DMS53 (cell line): ENCODE data around the gene DOCK2.
"Not testable (repeated sequence)": the region's sequence is repeated elsewhere in the genome, so short reads cannot be mapped to it uniquely, and the experiment has no call there.

Source experiments
- DNase-seq: peaks from one replicate; lab custom pipeline; 2025; lab: John Stamatoyannopoulos, UW

The DOCK2 gene

GRCh38 chr5:169637085-169637548, at the start of gene DOCK2:
Gene DOCK2 (plus strand): TSS chr5:169637275. CDS start chr5:169637327, 52 bp downstream.
- no peak for DNase-seq

DNA sequence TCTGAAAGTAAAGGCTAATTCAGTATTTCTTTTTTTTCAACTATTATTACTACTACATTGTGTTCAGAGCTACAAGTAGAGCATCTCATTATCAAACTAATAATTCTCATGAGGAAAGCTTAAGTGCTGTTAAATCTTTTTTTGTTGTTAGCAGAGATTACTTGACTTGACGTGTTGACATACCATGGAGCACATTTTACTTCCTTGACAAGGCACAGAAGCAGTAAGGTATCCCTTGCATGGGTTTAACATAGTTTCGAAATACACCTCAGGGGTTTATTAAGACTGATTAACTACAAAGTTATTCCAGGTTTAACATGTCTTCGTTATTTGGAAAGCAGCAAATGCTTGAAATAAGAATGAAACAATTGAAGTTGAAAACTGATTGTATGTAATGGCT, 46.5 kb upstream of the DOCK2 start:
- no peak for DNase-seq

DNA sequence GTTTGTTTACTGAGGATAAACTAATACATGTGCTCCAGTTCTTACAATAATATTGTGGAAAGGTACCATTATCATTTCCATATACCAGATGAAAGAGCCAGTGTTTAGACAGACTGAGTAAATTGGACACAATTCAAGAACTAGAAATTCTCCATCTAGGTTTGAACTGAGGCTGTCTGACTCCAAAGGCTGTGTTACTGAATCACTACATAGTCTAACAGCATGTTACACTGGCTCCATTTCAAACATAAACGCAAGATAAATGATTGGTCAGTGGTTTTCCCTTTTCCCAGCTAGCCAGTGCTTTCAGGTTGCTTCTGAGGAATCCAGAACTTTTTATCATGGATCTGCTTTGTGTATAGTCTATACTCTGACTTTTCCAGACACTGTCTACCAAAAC, 45.4 kb upstream of the DOCK2 start:
- DNase-seq: no peak

DNA sequence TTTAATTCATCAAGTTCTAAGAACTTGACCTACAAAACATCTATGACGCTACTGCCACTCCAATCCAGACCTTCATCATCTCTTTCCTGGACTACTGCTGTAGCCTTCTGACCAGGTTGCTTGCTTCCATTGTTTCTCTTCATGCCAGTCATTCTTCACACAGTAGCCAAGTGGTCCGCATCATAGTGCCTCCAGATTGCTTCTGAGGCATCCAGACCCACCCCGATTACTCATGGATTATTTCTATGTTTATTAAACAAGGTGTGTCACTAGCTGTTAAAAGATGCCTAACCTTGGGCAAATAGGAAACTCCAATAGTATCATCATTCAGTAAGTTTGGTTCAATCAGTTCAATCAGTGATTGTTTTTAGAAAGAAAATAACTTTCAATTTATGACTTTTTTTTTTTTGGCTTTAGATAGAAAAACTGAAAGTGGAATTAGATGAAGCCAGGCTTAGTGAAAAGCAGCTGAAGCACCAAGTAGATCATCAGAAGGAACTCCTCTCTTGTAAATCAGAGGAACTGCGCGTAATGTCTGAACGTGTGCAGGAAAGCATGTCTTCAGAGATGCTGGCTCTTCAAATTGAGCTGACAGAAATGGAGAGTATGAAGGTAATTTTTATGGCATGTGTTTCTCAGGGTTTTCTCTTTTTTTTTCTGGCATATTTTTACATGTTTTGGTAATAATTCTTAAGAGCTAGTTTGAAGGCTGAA, 44.0 kb upstream of the DOCK2 start:
- no peak for DNase-seq

DNA sequence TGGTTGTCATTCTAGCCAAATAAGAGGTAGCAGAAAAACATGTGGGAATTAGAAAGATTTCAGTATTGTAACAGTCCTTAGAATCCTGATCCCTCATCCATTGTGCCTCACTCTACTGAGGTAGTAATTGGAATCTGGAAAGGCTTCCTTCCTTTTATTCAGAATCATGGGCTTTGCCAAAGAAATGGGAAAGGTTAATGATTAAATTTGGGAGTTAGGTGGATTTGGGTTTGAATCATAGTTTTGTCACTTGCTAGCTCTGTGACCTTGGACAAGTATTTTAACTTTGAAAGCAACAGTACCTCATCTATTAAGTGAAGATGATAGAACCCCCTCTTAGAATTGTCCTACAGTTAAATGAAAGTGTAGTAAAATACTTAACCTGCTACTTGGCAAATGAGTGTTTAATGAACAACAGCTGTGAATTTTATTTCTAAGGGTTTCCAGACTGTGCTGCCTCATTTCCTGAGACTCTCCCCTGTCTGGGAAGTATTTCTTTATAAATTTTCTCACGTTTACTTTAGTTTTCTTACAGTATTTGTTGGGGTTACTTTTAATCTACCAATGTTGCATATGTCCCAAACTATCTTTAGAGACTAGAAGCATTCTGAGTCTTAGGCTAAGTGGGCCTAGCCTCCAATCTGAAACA, 41.8 kb upstream of the DOCK2 start:
- DNase-seq: no peak

GRCh38 chr5:169599451-169599850, 37.6 kb upstream of the DOCK2 start:
- no peak for DNase-seq

DNA sequence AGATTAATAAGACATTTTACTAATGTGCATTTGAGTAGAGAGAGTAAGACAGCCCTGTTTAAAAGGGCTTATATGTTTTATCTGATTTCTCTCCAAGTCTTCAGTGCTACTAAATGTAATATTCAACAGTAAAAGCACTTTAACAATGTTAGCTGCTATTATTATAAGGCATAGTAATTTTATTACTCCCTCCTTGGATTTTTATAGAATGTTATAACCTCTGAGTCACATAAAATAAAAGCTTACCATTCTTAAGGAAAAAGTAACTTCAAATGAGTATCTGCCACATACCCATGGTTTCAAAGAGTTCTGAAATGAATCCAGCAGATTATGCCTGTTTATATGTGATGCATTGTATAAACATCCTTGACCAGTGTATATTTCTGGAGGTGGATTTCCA, 34.5 kb upstream of the DOCK2 start:
- no peak for DNase-seq

GRCh38 chr5:169606279-169606678, 30.8 kb upstream of the DOCK2 start:
- no peak for DNase-seq

DNA sequence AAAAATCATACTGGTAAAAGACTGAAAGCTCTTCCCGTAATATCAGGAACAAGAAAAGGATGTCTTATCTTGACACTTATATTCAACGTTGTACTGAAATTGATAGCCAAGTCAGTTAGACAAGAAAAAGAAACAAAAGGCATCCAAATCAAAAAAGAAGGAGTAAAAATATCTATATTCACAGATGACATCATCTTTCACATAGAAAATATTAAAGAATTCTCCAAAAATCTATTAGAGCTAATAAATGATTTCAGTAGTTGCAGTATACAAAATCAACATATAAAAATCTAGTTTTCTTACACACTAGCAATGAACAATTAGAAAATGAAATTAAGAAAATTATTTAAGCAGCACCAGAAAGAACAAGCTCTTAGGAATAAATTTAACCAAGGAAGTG, 29.2 kb upstream of the DOCK2 start:
- DNase-seq: no peak

- no peak for DNase-seq
These were observed 27.4 kb upstream of the DOCK2 start for GRCh38 chr5:169609716-169610115.

DNA sequence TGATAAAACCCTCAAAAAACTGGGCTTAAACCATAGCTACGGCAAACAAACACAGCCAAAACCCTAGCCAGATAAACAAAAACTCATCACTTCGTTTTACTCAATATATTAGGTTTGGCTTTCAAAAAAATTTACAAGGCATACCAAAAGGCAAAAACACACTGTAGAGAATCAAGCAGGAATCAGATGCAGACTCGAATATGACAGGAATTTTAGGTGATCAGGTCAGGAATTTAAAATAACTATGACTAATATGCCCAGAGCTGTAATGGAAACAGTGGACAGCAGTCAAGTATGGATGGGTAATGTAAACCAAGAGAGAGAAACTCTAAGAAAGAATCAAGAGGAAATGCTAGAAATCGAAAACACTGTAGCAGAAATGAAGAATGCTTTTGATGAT, 26.5 kb upstream of the DOCK2 start:
- no peak for DNase-seq

- DNase-seq: no peak
These were observed 21.5 kb upstream of the DOCK2 start for GRCh38 chr5:169615561-169615960.

DNA sequence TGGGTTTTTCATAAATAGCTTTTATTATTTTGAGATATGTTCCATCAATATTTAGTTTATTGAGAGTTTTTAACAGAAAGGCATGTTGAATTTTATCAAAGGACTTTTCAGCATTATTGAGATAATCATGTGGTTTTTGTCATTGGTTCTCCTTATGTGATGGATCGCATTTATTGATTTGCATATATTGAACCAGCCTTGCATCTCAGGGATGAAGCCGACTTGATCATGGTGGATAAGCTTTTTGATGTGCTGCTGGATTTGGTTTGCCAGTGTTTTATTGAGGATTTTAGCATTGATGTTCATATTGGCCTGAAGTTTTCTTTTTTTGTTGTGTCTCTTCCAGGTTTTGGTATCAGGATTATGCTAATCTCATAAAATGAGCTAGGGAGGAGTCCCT, 12.8 kb upstream of the DOCK2 start:
- DNase-seq: not testable (repeated sequence)

DNA sequence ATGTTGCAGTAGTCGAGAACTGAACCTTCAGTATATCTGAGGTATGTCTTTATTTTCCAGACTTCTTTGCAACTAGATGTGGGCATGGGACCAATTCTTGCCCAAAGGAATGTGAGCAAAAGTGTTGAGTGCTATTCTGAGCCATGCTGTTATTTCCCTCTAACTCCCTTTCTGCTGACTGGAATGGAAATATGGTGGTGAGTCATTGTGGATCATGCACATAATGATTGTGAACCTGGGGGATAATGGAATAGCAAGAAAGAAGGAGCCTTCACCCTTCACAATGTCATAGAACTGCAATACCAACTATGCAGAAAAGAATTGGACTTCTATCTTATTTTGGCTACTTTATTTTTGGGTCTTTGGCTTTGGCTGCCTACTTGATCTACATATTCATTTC, 10.3 kb upstream of the DOCK2 start:
- DNase-seq: no peak

- no peak for DNase-seq
These were observed 9.5 kb upstream of the DOCK2 start for GRCh38 chr5:169627551-169627950.

- DNase-seq: no peak
These were observed 8.2 kb upstream of the DOCK2 start for GRCh38 chr5:169628892-169629291.

- peak; percentile 11 for DNase-seq
These were observed 7.1 kb upstream of the DOCK2 start for GRCh38 chr5:169629847-169630548.

DNA sequence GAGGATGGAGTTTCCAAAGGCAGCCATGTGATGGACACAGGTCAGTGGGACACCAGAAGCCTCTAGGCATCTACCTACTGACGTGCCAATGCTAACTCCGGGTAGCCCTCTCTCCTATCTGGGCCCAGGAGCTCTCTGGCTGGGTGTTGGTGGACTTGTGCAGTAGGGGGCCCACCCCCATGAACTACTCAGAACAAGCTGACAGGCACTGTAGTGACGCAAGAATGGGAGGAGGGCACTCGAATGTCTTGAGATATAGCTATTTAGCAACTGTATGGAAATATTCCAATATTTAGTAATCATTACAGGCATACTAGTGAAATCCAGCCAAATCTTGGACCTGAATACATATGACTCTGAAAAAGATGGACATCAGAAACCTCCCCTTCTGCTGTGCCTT, 5.7 kb upstream of the DOCK2 start:
- DNase-seq: no peak

- no peak for DNase-seq
These were observed 4.1 kb upstream of the DOCK2 start for GRCh38 chr5:169632946-169633345.

GRCh38 chr5:169634606-169635005, 2.5 kb upstream of the DOCK2 start:
- DNase-seq: no peak

DNA sequence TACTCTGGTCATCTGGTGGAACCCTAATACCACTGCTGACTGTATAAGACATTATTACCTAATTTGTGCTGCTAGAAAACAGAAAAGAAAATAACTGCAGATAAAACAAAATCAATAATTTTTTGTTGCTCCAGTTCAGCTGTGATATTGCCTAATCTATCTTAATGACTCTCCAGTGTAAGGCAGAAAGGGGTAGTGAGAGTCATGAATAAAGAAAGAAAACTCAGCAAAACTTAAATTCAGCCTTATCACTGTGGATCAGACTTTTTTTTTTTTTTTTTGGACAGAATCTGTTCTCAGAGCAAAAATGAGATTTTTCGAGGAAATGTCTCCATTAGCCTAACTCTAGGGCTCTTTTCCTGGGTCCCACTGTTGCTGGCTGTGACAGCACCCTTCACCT, 1.1 kb upstream of the DOCK2 start:
- DNase-seq: no peak

DNA sequence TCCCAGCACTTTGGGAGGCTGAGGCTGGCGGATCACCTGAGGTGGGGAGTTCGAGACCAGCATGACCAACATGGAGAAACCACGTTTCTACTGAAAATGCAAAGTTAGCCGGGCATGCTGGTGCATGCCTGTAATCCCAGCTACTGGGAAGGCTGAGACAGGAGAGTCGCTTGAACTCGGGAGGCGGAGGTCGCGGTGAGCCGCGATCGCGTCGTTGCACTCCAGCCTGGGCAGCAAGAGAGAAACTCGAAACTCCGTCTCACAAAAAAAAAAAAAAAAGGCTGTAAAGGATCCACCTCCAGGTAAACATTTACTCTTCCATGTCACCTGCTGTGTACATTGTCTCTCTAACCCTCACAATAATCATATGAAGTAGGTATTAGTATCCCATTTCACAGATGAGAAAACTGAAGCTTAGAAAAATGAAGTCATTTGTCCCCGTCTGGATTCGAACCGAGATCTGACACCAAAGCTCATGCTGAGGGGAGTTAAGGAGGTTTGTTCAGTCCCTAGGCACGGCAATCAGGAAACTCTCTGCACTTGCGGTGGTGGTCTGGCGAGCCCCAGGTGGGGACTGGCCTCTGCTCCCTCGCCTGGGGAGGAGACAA, 494 bp upstream of the DOCK2 start:
- DNase-seq: peak; percentile 23
